ENCODE data around the gene CACNA1C. TPM values are rescaled to one million over a fixed set of nuclear protein-coding genes. Genes with fewer than 3 reads are reported as not detected.
"Not testable (repeated sequence)": the region's sequence is repeated elsewhere in the genome, so short reads cannot be mapped to it uniquely, and the experiment has no call there.

The CACNA1C gene
- polyA plus RNA-seq, 1 donor: 11.4 TPM

- no peak for DNase-seq
These were observed 22.9 kb downstream of the CACNA1C start for GRCh38 chr12:2075508-2076195.

DNA sequence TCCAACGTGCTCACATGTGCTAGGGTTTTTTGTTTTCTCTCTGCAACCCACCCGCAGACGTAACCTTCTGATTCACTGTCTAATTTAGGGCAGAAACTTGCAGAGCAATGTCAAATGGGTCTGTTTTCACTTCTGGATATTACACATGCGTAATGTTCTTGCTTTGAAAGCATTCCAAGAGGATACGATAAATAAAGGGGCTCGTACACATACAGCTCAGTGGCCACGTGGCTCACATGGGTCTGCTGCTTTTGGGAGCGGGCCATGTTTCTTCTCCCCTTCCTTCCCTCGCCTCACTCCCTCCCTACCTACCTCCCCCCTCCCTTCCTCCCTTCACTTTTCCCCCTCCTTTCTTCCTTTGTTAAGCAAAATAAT lies 23.4 kb downstream of the CACNA1C start:
- DNase-seq: no peak

DNA sequence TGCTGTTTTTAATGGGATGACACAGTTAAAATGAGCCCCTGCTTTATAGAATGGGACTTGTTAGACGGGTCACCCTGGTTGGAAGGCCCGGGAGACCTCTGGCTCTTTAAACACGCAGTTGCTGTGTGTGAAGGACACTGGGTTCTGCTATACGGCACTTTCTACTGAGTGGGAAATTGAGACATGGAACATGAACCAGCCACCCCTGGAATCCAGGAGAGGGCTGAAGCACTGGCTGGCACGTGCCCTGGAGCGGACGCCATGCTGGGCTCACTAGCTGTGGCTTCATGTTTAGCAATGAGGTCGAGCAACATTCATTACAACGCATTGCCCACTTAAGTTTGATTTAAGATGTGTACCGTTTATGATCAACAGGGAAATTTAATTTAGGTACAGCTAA lies 23.9 kb downstream of the CACNA1C start:
- DNase-seq: no peak

- no peak for DNase-seq
These were observed 27.8 kb downstream of the CACNA1C start for GRCh38 chr12:2080604-2081003.

DNA sequence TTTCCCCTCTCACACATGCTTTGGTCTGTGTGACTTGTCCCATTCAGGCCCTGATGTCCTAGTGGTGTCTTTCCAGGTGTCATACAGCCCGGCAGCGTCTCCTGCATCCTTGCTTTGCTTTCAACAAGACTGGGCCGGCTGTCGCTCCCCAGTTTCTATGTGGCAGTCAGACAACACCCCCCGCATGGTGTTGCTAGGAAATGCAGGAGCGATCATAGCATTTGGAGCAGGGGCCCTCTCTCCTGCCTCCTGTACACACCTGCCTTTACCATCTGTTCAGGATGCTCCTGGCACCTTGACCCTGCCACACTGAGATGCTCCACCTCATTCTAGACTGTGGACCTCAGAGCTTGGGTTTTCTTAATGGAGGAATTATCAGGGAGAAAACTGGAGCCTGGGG lies 29.5 kb downstream of the CACNA1C start:
- no peak for DNase-seq

DNA sequence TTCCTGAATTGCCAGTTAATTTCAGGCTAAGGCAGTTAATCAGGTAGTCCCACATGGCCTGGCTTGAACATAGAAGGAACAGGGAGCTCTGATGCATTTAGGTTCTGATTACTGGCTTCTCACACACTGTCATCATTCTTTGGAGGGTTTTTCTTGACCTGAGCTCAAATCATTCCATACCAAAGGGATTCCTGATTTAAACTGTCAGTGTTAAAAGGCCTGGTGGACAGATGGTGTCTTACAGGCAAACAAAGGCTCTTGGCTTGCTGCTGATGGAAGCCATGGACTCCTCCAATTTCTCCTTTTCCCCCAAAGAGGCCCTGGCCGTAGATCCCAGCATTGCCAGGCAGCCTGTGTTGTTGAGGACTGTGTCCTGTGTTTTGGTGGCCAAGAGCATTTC lies 30.2 kb downstream of the CACNA1C start:
- DNase-seq: no peak

DNA sequence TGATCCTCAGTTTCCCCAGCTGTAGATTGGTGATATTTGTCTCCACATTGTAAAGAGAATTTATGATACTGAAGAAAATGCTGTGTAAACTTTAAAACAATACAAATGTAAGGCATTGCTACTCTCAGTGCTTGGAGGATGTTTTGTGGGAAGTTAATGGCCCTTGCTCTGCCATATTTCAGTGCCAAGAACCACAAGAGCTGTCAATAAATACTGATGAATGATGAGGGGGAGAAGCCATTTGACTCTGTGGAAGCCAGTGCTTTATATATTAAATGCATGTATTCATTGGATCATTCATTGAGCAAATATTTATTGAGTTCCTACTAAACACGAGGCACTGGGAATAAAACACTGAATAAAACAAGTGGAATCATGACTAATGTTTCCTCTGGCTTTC lies 30.8 kb downstream of the CACNA1C start:
- DNase-seq: no peak

- DNase-seq: no peak
These were observed 31.9 kb downstream of the CACNA1C start for GRCh38 chr12:2084553-2085296.

DNA sequence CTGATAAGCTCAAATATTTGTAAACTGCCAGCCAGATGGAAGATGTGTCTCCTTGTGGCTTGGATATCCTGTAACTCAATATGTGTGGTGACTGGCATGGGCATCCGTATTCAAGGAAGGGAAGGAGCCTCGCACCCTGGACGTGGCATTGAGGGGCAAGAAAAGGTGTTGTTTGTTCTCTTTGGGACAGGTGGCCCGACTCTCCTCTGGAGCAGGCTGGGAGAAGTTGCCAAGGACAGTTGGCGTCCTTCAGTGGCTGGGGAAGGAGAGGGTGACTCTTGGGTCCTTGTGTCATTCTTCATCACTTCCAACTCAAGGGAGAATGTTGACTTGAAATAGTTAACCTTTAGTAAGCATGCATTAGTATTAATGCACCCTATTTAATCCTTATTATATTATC lies 39.6 kb downstream of the CACNA1C start:
- no peak for DNase-seq

- no peak for DNase-seq
These were observed 40.1 kb downstream of the CACNA1C start for GRCh38 chr12:2092890-2093289.

DNA sequence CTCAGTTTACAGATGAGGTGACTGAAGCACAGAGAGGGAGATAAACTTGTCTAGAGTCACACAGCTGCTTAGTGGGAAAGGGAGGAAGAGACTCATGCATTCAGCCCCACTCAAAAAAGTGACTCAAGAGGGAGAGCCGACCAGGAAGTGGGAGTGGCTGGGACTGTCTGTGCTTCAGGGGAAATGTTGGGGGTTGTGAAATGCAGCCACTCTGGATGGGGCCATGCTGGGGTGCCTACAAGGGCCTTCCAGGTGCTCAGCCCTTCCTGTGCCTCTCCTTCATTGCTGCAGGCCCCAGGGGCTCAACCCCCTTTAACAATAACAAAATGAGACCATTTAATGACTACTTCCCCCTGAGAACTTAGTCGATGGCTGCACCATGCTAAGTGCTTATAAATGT lies 41.8 kb downstream of the CACNA1C start:
- no peak for DNase-seq

DNA sequence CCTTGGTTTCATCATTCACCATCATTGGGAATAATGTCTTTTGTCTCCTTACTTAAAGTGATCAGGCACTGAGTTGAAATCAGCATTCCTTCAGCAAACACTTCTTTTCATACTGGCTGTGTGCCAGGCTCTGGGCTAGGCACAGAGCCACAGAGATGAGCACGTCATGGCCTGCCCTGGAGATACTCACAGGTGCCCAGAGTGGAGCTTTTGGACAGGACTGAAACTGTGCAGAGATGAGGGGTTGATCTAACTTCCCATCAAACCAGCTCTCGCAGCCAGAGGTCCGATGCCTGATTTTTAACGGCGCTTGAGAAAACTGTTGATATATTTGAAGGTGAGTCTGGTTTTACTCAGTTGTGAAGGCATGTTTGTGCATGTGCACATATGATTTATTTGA lies 43.1 kb downstream of the CACNA1C start:
- no peak for DNase-seq

GRCh38 chr12:2097617-2098016 lies 44.8 kb downstream of the CACNA1C start:
- DNase-seq: no peak

DNA sequence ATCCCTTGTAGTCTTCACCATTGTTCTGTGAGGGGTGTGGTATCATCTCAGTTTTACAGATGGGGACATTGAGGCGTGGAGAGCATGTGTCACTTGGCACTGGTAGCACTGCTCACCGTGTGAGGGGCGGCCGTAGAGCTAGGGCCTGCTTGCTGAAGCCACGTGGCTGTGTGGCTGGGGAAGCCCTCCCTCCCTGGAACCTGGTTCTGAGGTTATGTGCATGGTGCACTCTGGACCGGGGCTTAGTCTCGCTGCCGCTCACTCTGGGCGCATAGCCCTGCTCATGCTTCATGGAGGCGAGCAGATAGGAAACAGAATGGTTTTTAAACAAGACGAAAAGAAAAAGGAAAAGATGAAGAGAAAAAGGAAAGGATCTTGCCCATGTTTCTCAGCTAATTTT lies 46.1 kb downstream of the CACNA1C start:
- DNase-seq: no peak

DNA sequence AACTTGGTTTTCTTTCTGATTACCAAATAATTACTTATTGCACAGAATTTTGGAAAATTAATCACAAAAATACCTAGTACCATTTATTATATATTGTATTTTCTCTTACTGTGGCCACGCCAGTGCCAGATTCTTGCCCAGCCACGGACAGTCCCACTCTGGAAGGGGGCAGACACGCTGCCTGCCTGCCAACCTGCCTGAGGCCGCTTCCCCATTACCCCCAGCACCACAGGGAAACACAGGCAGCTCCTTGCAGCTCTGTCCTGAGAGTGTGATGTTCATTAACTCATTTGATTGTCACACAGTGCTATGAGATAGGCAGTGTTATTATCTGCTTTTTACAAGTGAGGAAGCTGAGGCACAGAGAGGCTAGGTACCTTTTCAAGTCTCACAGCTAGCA lies 46.8 kb downstream of the CACNA1C start:
- no peak for DNase-seq

GRCh38 chr12:2101359-2101758 lies 48.6 kb downstream of the CACNA1C start:
- DNase-seq: no peak

GRCh38 chr12:2101771-2102170 lies 49.0 kb downstream of the CACNA1C start:
- DNase-seq: no peak

DNA sequence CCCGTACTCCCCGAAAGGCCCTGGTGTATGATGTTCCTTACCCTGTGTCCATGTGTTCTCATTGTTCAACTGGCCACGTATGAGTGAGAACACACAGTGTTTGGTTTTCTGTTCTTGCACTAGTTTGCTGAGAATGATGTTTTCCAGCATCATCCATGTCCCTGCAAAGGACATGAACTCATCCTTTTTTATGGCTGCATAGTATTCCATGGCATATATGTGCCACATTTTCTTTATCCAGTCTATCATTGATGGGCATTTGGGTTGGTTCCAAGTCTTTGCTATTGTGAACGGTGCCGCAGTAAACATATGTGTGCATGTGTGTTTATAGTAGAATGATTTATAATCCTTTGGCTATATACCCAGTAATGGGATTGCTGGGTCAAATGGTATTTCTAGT lies 49.9 kb downstream of the CACNA1C start:
- DNase-seq: not testable (repeated sequence)

- DNase-seq: not testable (repeated sequence)
These were observed 52.6 kb downstream of the CACNA1C start for GRCh38 chr12:2105387-2105786.

GRCh38 chr12:2108166-2108565 lies 55.4 kb downstream of the CACNA1C start:
- no peak for DNase-seq

DNA sequence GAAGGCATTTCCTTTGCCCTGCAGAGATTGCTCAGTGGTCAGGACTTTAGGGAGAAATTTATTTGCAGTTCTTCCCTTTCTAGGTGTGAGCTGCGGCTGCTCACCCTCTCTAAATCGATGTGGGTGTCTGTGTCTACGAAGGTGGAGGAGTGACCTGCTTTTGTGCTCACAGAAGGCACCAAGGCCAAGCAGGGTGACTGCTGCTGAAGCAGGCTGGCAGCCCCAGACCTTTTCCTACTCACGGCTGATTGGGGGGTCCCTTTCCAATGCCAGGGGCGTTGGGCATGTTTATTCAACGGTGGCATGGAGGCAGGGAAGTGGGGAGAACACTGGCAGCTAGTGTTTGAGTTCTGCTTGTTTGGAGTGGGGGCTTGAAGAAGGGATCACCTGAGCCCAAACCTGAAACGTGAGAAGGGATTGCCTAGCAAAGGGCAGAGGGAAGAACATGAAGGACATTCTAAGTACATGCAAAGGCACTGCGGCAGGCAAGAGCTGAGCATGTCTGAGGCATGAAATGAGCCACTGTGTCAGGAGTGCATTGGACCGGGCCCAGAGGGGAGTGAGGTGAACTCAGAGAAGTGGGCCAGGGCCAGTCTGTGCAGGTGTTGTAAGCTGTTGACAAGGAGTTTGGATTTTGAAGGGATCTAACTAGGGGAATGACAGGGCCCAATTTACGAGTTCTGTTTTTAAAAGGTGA lies 56.3 kb downstream of the CACNA1C start:
- no peak for DNase-seq

- DNase-seq: no peak
These were observed 57.3 kb downstream of the CACNA1C start for GRCh38 chr12:2110127-2110526.

GRCh38 chr12:2110849-2111566 lies 58.2 kb downstream of the CACNA1C start:
- no peak for DNase-seq
